DMS53 treated with DMSO at 0.1 percent for 48 hours (cell line): ENCODE results near the gene AP3S2.
"Not testable (repeated sequence)": the region's sequence is repeated elsewhere in the genome, so short reads cannot be mapped to it uniquely, and the experiment has no call there.

Experiments
- DNase-seq: peaks from one replicate; lab custom pipeline; 2025; ENCODE audit not compliant: unreplicated experiment; lab: John Stamatoyannopoulos, UW

AP3S2 gene

GRCh38 chr15:89893696-89894447, at the start of gene AP3S2:
Gene AP3S2, minus strand, starts transcription at chr15:89893994. Its CDS starts 45 bp downstream, at chr15:89893949.
- DNase-seq = peak; percentile 81

GRCh38 chr15:89939910-89940309, 46.1 kb upstream of the AP3S2 start:
- DNase-seq = no peak

GRCh38 chr15:89939377-89939776, 45.6 kb upstream of the AP3S2 start:
- DNase-seq = not testable (repeated sequence)

- DNase-seq = no peak
These were observed 43.9 kb upstream of the AP3S2 start for GRCh38 chr15:89937365-89938350.

- DNase-seq = no peak
These were observed 43.0 kb upstream of the AP3S2 start for GRCh38 chr15:89936786-89937265.

GRCh38 chr15:89936051-89936785, 42.4 kb upstream of the AP3S2 start:
- no peak for DNase-seq

- no peak for DNase-seq
These were observed 39.1 kb upstream of the AP3S2 start for GRCh38 chr15:89932880-89933279.

GRCh38 chr15:89928421-89928820, 34.6 kb upstream of the AP3S2 start:
- DNase-seq = no peak

GRCh38 chr15:89926158-89926557, 32.4 kb upstream of the AP3S2 start:
- DNase-seq = no peak

GRCh38 chr15:89917442-89918101, 23.8 kb upstream of the AP3S2 start:
- peak; percentile 48 for DNase-seq

GRCh38 chr15:89916660-89917059, 22.9 kb upstream of the AP3S2 start:
- no peak for DNase-seq

GRCh38 chr15:89912674-89913396, 19.0 kb upstream of the AP3S2 start, which contains the start of gene ARPIN:
Gene ARPIN, minus strand, starts transcription at chr15:89912952. Its CDS starts 117 bp downstream, at chr15:89912835.
- DNase-seq = peak; percentile 15

- DNase-seq = no peak
These were observed 18.4 kb upstream of the AP3S2 start for GRCh38 chr15:89912145-89912673.

- no peak for DNase-seq
These were observed 17.3 kb upstream of the AP3S2 start for GRCh38 chr15:89910891-89911626.

GRCh38 chr15:89909611-89910010, 15.8 kb upstream of the AP3S2 start:
- no peak for DNase-seq

- DNase-seq = no peak
These were observed 14.4 kb upstream of the AP3S2 start for GRCh38 chr15:89908226-89908625.

GRCh38 chr15:89907289-89907688, 13.5 kb upstream of the AP3S2 start:
- DNase-seq = no peak

GRCh38 chr15:89905846-89906378, 12.1 kb upstream of the AP3S2 start:
- no peak for DNase-seq

GRCh38 chr15:89904519-89904918, 10.7 kb upstream of the AP3S2 start:
- DNase-seq = no peak
